ENCODE results near the gene GABRP. TPM values are rescaled to one million over a fixed set of nuclear protein-coding genes. Genes with fewer than 3 reads are reported as not detected.

Gene GABRP
- total RNA-seq, 2 experiments from 2014 or later, result not detected

DNA sequence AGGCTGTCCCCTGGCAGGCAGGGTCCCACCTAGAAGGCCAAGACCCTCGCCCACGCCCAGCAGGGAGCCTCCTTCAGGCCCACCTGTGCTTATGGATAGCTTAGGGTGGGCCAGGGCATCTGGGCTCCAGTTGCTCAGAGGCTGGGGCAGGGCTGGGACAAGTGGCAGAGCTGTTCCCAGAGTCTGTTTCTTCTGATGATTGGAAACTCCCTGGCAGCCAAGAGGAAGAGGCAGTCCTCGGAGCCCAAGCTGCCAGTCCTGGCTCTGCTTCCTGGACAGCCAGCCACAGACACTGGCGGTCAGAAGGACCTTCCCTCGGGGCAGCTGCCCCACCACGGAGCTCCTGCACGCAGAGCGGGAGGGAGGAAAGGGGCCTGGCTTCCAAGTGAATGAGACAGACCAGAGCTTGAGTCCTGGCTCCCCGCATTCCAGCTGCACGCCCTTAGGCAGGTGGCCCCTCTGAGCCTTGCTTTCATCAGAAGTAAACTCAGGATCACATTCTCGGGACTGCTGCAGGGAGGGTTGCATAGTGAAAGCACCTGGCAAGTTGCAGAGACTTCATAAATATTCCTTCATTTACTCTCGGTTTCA, 37.9 kb upstream of the GABRP start:
- Histone ChIP-seq H4K20me1 (ENCODE audit: insufficient read depth, low read length) (no peaks in the 10 kb centered on the region), H3K36me3 (ENCODE audit: insufficient read depth, low read length) (no peaks in the 10 kb centered on the region), H3K4me1 (ENCODE audit: insufficient read depth, low read length, poor library complexity, severe bottlenecking) (no peaks in the 10 kb centered on the region), H3K9me3 (ENCODE audit: low read length) (no peaks in the 10 kb centered on the region), H3K79me2 (ENCODE audit: insufficient read depth, low read depth, low read length) (no peaks in the 10 kb centered on the region), H3K4me2 (ENCODE audit: low read length) (no peak overlapping the region), H3K4me3 (ENCODE audit: low read depth, low read length, poor library complexity, severe bottlenecking) (no peak overlapping the region), H3K27ac (ENCODE audit: low read depth, low read length, poor library complexity, severe bottlenecking) (no peak overlapping the region), H3K9me2 (ENCODE audit: insufficient read depth, low read length) (no peaks in the 10 kb centered on the region), H2AFZ (ENCODE audit: low read length) (no peak overlapping the region)
- no TSS peak for BruUV-seq (replicated peaks)
- ChIA-PET POLR2A (interaction anchor here (0.5 to 1.0 kb wide), 2 partner anchors 11 to 374 kb away, joined by 3 to 6 read pairs; no protein-coding TSS in a partner anchor), CTCF (ENCODE audit: unreplicated experiment) (interaction anchor here (0.8 kb wide), 1 partner anchor 19 kb away, joined by 3 read pairs; no protein-coding TSS in a partner anchor)
- DNase-seq (ENCODE audit: low spot score), result no peak
- intact Hi-C loops (cut with micrococcal nuclease; ENCODE audit: unreplicated experiment), result loop anchor here (2.0 to 10.0 kb wide), 2 partner anchors 149 to 597 kb away; no protein-coding TSS in a partner anchor
- TF ChIP-seq, protein P1, sequence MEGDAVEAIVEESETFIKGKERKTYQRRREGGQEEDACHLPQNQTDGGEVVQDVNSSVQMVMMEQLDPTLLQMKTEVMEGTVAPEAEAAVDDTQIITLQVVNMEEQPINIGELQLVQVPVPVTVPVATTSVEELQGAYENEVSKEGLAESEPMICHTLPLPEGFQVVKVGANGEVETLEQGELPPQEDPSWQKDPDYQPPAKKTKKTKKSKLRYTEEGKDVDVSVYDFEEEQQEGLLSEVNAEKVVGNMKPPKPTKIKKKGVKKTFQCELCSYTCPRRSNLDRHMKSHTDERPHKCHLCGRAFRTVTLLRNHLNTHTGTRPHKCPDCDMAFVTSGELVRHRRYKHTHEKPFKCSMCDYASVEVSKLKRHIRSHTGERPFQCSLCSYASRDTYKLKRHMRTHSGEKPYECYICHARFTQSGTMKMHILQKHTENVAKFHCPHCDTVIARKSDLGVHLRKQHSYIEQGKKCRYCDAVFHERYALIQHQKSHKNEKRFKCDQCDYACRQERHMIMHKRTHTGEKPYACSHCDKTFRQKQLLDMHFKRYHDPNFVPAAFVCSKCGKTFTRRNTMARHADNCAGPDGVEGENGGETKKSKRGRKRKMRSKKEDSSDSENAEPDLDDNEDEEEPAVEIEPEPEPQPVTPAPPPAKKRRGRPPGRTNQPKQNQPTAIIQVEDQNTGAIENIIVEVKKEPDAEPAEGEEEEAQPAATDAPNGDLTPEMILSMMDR (conservative IDR thresholded peaks at IDR 0.05; ENCODE audit: low read length), result no peak
- TF ChIP-seq EZH2phosphoT487 (IDR thresholded peaks at IDR 0.05; ENCODE audit: borderline replicate concordance, low read depth, low read length), result no peak

- no peaks in the 10 kb centered on the region for H3K9me2 ChIP-seq (ENCODE audit: insufficient read depth, low read length)
- H3K9me3 ChIP-seq (ENCODE audit: low read length), result no peaks in the 10 kb centered on the region
- H3K4me1 ChIP-seq (ENCODE audit: insufficient read depth, low read length, poor library complexity, severe bottlenecking), result no peaks in the 10 kb centered on the region
- CTCF ChIA-PET (ENCODE audit: unreplicated experiment), result no interaction called here
- DNase-seq (ENCODE audit: low spot score), result no peak
- no TSS peak for BruUV-seq (replicated peaks)
- H3K36me3 ChIP-seq (ENCODE audit: insufficient read depth, low read length), result no peaks in the 10 kb centered on the region
- no peaks in the 10 kb centered on the region for H4K20me1 ChIP-seq (ENCODE audit: insufficient read depth, low read length)
- no peak overlapping the region for H3K27ac ChIP-seq (ENCODE audit: low read depth, low read length, poor library complexity, severe bottlenecking)
- H3K79me2 ChIP-seq (ENCODE audit: insufficient read depth, low read depth, low read length), result no peaks in the 10 kb centered on the region
- no peak overlapping the region for H3K4me3 ChIP-seq (ENCODE audit: low read depth, low read length, poor library complexity, severe bottlenecking)
- TF ChIP-seq, protein P1 (conservative IDR thresholded peaks at IDR 0.05; ENCODE audit: low read length), result no peak
- TF ChIP-seq EZH2phosphoT487 (IDR thresholded peaks at IDR 0.05; ENCODE audit: borderline replicate concordance, low read depth, low read length), result no peak
- intact Hi-C loops (cut with micrococcal nuclease; ENCODE audit: unreplicated experiment), result loop anchor here (10.0 kb wide), 1 partner anchor 148 kb away; no protein-coding TSS in a partner anchor
- POLR2A ChIA-PET, result interaction anchor here (0.5 kb wide), 1 partner anchor 373 kb away, joined by 6 read pairs; no protein-coding TSS in a partner anchor
- no peak overlapping the region for H2AFZ ChIP-seq (ENCODE audit: low read length)
- H3K4me2 ChIP-seq (ENCODE audit: low read length), result no peak overlapping the region
Observed at GRCh38 chr5:170746075-170746960, 37.2 kb upstream of the GABRP start.
